SU-DHL-6 (cell line): Measurements from ENCODE around the gene PTPN11.

Experiments used
- H2AFZ ChIP-seq: fragments of 200-600 bp; sonication (generic); 2 replicates; pipeline ENCODE4 v1.6.1; 2014; ENCODE audit warnings: low read depth, mild to moderate bottlenecking, moderate library complexity, mixed read lengths, antibody characterized with exemption, low read length; ENCODE audit not compliant: severe bottlenecking
- H3F3A ChIP-seq: fragments of 200-600 bp; shearing (Covaris generic); 2 replicates; pipeline ENCODE4 v1.6.0; 2016; ENCODE audit warnings: antibody characterized with exemption, mild to moderate bottlenecking; ENCODE audit not compliant: insufficient read depth
- H3K27ac ChIP-seq: fragments of 200-600 bp; sonication (generic); 2 replicates; pipeline ENCODE4 v1.5.1; 2016; ENCODE audit warnings: low read depth, mild to moderate bottlenecking, low read length, moderate library complexity, mixed read lengths
- H3K27me3 ChIP-seq: fragments of 200-600 bp; sonication (generic), shearing (Covaris generic); 2 replicates; pipeline ENCODE4 v1.6.0; 2014; ENCODE audit warnings: mild to moderate bottlenecking, low read length
- H3K36me3 ChIP-seq: fragments of 200-600 bp; sonication (generic); 2 replicates; pipeline ENCODE4 v1.6.1; 2014; ENCODE audit warnings: mild to moderate bottlenecking, low read length, mixed read lengths
- H3K4me2 ChIP-seq: fragments of 300-600, 200-600 bp; shearing (Covaris generic), sonication (generic); 2 replicates; pipeline ENCODE4 v1.6.0; 2014; ENCODE audit warnings: low read length, low read depth, mild to moderate bottlenecking; ENCODE audit not compliant: poor library complexity, severe bottlenecking
- H3K4me3 ChIP-seq: fragments of 200-600 bp; sonication (generic); 2 replicates; pipeline ENCODE4 v1.5.1; 2014; ENCODE audit warnings: antibody characterized with exemption, low read length, mild to moderate bottlenecking, mixed read lengths; ENCODE audit not compliant: insufficient read depth, poor library complexity, severe bottlenecking
- H3K79me2 ChIP-seq: fragments of 200-600 bp; sonication (generic); 2 replicates; pipeline ENCODE4 v1.6.1; 2014; ENCODE audit warnings: mild to moderate bottlenecking, low read length, moderate library complexity; ENCODE audit not compliant: insufficient read depth
- H3K9ac ChIP-seq: fragments of 200-600 bp; sonication (generic); 2 replicates; pipeline ENCODE4 v1.7.0; 2014; ENCODE audit warnings: mild to moderate bottlenecking, low read length
- H3K9me2 ChIP-seq: fragments of 200-600 bp; sonication (generic); replicated peaks from 2 replicates; pipeline ENCODE4 v1.6.1; 2014; ENCODE audit warnings: low read length; ENCODE audit not compliant: insufficient read depth
- H3K9me3 ChIP-seq: fragments of 200-600 bp; sonication (generic); 2 replicates; pipeline ENCODE4 v1.6.1; 2014; ENCODE audit warnings: low read length, mixed read lengths; ENCODE audit not compliant: insufficient read depth
- H4K20me1 ChIP-seq: fragments of 200-600 bp; sonication (generic); 2 replicates; pipeline ENCODE4 v1.6.1; 2014; ENCODE audit warnings: low read depth, mild to moderate bottlenecking, antibody characterized with exemption, low read length, moderate library complexity, mixed read lengths
- CTCF ChIP-seq: fragments of 200-600 bp; sonication (generic); IDR thresholded peaks from one replicate; pipeline ENCODE4 v1.5.1; 2017; ENCODE audit warnings: antibody characterized with exemption, mild to moderate bottlenecking, low read length, moderate library complexity; ENCODE audit not compliant: insufficient read depth, poor library complexity, severe bottlenecking
- EZH2phosphoT487 ChIP-seq: fragments of 200-600 bp; sonication (generic), shearing (Covaris generic); conservative IDR thresholded peaks from 2 replicates; pipeline ENCODE4 v1.6.1; 2018; ENCODE audit warnings: mild to moderate bottlenecking, antibody characterized with exemption, low read length, moderate library complexity, mixed read lengths

PTPN11 gene

GRCh38 chr12:112381406-112381882 lies 37.3 kb upstream of the PTPN11 start:
- Histone ChIP-seq H3K4me2 (peak overlapping the region; percentile 77), H3K36me3 (no peaks in the 10 kb centered on the region), H3K4me3 (peak overlapping the region; percentile 83), H4K20me1 (no peaks in the 10 kb centered on the region), H3K27me3 (no peaks in the 10 kb centered on the region), H3K79me2 (peaks cover 42% of the 10 kb centered on the region), H3K9ac (peak overlapping the region; percentile 74), H2AFZ (peak overlapping the region; percentile 100), H3K27ac (peak overlapping the region; percentile 79), H3F3A (no peaks in the 10 kb centered on the region), H3K9me2 (no peaks in the 10 kb centered on the region), H3K9me3 (no peaks in the 10 kb centered on the region)
- no peak for TF ChIP-seq CTCF
- no peak for TF ChIP-seq EZH2phosphoT487

GRCh38 chr12:112381883-112382796 lies 36.6 kb upstream of the PTPN11 start, which contains the start of gene HECTD4:
HECTD4 (minus strand) TSS chr12:112382431; CDS start chr12:112382128, 303 bp downstream.
- Histone ChIP-seq H3K27me3 (no peaks in the 10 kb centered on the region), H3K27ac (peak within 1 kb of the TSS; percentile 79), H3K4me3 (peak within 1 kb of the TSS; percentile 83), H3K79me2 (peaks cover 35% of the 10 kb centered on the region), H3K9ac (peak within 1 kb of the TSS; percentile 74), H2AFZ (peak within 1 kb of the TSS; percentile 100), H3K9me2 (no peaks in the 10 kb centered on the region), H3K9me3 (no peaks in the 10 kb centered on the region), H3K36me3 (no peaks in the 10 kb centered on the region), H3K4me2 (peak within 1 kb of the TSS; percentile 77), H4K20me1 (no peaks in the 10 kb centered on the region), H3F3A (no peaks in the 10 kb centered on the region)
- TF ChIP-seq CTCF (no peak), EZH2phosphoT487 (no peak)

GRCh38 chr12:112382866-112383265 lies 35.9 kb upstream of the PTPN11 start:
- Histone ChIP-seq H3K79me2 (peaks cover 28% of the 10 kb centered on the region), H3K9ac (peak overlapping the region; percentile 74), H2AFZ (peak overlapping the region; percentile 100), H3K36me3 (no peaks in the 10 kb centered on the region), H4K20me1 (no peaks in the 10 kb centered on the region), H3K4me3 (peak overlapping the region; percentile 83), H3K4me2 (peak overlapping the region; percentile 77), H3F3A (no peaks in the 10 kb centered on the region), H3K27me3 (no peaks in the 10 kb centered on the region), H3K27ac (peak overlapping the region; percentile 79; the same call in 1 of the 2 replicates), H3K9me3 (no peaks in the 10 kb centered on the region), H3K9me2 (no peaks in the 10 kb centered on the region)
- no peak for TF ChIP-seq EZH2phosphoT487
- no peak for TF ChIP-seq CTCF
